ENCODE results near the gene MLN. TPM values are rescaled to one million over a fixed set of nuclear protein-coding genes. Genes with fewer than 3 reads are reported as not detected.

MLN gene
- total RNA-seq, 1 experiment from 2014 or later = not detected

GRCh38 chr6:33809594-33809993, 5.8 kb upstream of the MLN start:
- H3K36me3 ChIP-seq (ENCODE audit: control insufficient read depth in 1 of 2, insufficient read depth in 2 of 2, low read length in 2 of 2) = no peaks in the 10 kb centered on the region
- no peak overlapping the region for H3K4me3 ChIP-seq (replicated peaks in 1 of 2; ENCODE audit: low read depth in 1 of 2, low read length in 2 of 2)
- H3K9ac ChIP-seq (ENCODE audit: low read length) = no peak overlapping the region
- H3K9me2 ChIP-seq (ENCODE audit: insufficient read depth) = no peaks in the 10 kb centered on the region
- no peak overlapping the region for H3K4me2 ChIP-seq (ENCODE audit: low read length)
- ChIA-PET RAD21 (ENCODE audit: low non-redundant PET in 1 of 2, low total read pairs in 2 of 2, uncharacterized antibody in 2 of 2, unreplicated experiment in 2 of 2) (no interaction called here), POLR2A (no interaction called here), CTCF (no interaction called here)
- no peaks in the 10 kb centered on the region for H4K20me1 ChIP-seq (ENCODE audit: insufficient read depth)
- no peak for TF ChIP-seq YY1 (IDR thresholded peaks at IDR 0.05; ENCODE audit: extremely low read depth, insufficient replicate concordance, low read depth, low read length)
- DNase-seq (ENCODE audit: low read depth, low spot score) (no peak), ATAC-seq (no peak)
- H3K4me1 ChIP-seq (ENCODE audit: control insufficient read depth in 1 of 2, insufficient read depth in 2 of 2, low read length in 2 of 2) = no peaks in the 10 kb centered on the region
- no peak overlapping the region for H2AFZ ChIP-seq (ENCODE audit: low read depth, low read length, poor library complexity, severe bottlenecking)
- H3K79me2 ChIP-seq (ENCODE audit: insufficient read depth, low read length) = no peaks in the 10 kb centered on the region
- no peak overlapping the region for H3K27ac ChIP-seq (ENCODE audit: low read depth, low read length)
- H3K9me3 ChIP-seq (ENCODE audit: control insufficient read depth in 1 of 2, insufficient read depth in 1 of 2, low read depth in 1 of 2, low read length in 2 of 2) = no peaks in the 10 kb centered on the region
- peaks cover 55% of the 10 kb centered on the region for H3K27me3 ChIP-seq (ENCODE audit: insufficient read depth, low read length)
- intact Hi-C loops (cut with micrococcal nuclease) = no loop called here
- no TSS peak for BruUV-seq (replicated peaks)

- ATAC-seq (no peak), DNase-seq (ENCODE audit: low read depth, low spot score) (no peak)
- Histone ChIP-seq H4K20me1 (ENCODE audit: insufficient read depth) (no peaks in the 10 kb centered on the region), H3K9ac (ENCODE audit: low read length) (no peak overlapping the region), H3K4me1 (ENCODE audit: control insufficient read depth in 1 of 2, insufficient read depth in 2 of 2, low read length in 2 of 2) (no peaks in the 10 kb centered on the region), H3K27me3 (ENCODE audit: insufficient read depth, low read length) (peaks cover 60% of the 10 kb centered on the region), H3K79me2 (ENCODE audit: insufficient read depth, low read length) (no peaks in the 10 kb centered on the region), H3K27ac (ENCODE audit: low read depth, low read length) (no peak overlapping the region), H3K4me3 (replicated peaks in 1 of 2; ENCODE audit: low read depth in 1 of 2, low read length in 2 of 2) (no peak overlapping the region), H2AFZ (ENCODE audit: low read depth, low read length, poor library complexity, severe bottlenecking) (no peak overlapping the region), H3K9me2 (ENCODE audit: insufficient read depth) (no peaks in the 10 kb centered on the region), H3K36me3 (ENCODE audit: control insufficient read depth in 1 of 2, insufficient read depth in 2 of 2, low read length in 2 of 2) (no peaks in the 10 kb centered on the region), H3K9me3 (ENCODE audit: control insufficient read depth in 1 of 2, insufficient read depth in 1 of 2, low read depth in 1 of 2, low read length in 2 of 2) (no peaks in the 10 kb centered on the region), H3K4me2 (ENCODE audit: low read length) (no peak overlapping the region)
- ChIA-PET POLR2A (no interaction called here), CTCF (no interaction called here), RAD21 (ENCODE audit: low non-redundant PET in 1 of 2, low total read pairs in 2 of 2, uncharacterized antibody in 2 of 2, unreplicated experiment in 2 of 2) (no interaction called here)
- intact Hi-C loops (cut with micrococcal nuclease) = no loop called here
- BruUV-seq (replicated peaks) = no TSS peak
- no peak for TF ChIP-seq TCF7L2 (IDR thresholded peaks at IDR 0.05; ENCODE audit: borderline replicate concordance, extremely low read depth, insufficient read depth, insufficient read length)
- TF ChIP-seq EZH2phosphoT487 (IDR thresholded peaks at IDR 0.05; ENCODE audit: borderline replicate concordance) = no peak
- TF ChIP-seq FOSL1 (IDR thresholded peaks at IDR 0.05; ENCODE audit: low read depth) = no peak
- no peak for TF ChIP-seq YY1 (IDR thresholded peaks at IDR 0.05; ENCODE audit: extremely low read depth, insufficient replicate concordance, low read depth, low read length)
- TF ChIP-seq POLR2A (IDR thresholded peaks at IDR 0.05; ENCODE audit: borderline replicate concordance, extremely low read depth, insufficient read depth, insufficient read length) = no peak
- no peak for TF ChIP-seq ELF1 (IDR thresholded peaks at IDR 0.05; ENCODE audit: borderline replicate concordance, low read depth)
- no peak for TF ChIP-seq CTCF (IDR thresholded peaks at IDR 0.05 in 2 of 3, conservative IDR thresholded peaks at IDR 0.05 in 1 of 3; ENCODE audit: borderline replicate concordance in 1 of 3, insufficient read depth in 1 of 3, low read depth in 2 of 3, low read length in 2 of 3)
- no peak for TF ChIP-seq ZNF274 (IDR thresholded peaks at IDR 0.05; ENCODE audit: low read depth, low read length)
- no peak for TF ChIP-seq SP1 (IDR thresholded peaks at IDR 0.05; ENCODE audit: low read depth)
- TF ChIP-seq JUND (IDR thresholded peaks at IDR 0.05) = no peak
- TF ChIP-seq, protein P1, sequence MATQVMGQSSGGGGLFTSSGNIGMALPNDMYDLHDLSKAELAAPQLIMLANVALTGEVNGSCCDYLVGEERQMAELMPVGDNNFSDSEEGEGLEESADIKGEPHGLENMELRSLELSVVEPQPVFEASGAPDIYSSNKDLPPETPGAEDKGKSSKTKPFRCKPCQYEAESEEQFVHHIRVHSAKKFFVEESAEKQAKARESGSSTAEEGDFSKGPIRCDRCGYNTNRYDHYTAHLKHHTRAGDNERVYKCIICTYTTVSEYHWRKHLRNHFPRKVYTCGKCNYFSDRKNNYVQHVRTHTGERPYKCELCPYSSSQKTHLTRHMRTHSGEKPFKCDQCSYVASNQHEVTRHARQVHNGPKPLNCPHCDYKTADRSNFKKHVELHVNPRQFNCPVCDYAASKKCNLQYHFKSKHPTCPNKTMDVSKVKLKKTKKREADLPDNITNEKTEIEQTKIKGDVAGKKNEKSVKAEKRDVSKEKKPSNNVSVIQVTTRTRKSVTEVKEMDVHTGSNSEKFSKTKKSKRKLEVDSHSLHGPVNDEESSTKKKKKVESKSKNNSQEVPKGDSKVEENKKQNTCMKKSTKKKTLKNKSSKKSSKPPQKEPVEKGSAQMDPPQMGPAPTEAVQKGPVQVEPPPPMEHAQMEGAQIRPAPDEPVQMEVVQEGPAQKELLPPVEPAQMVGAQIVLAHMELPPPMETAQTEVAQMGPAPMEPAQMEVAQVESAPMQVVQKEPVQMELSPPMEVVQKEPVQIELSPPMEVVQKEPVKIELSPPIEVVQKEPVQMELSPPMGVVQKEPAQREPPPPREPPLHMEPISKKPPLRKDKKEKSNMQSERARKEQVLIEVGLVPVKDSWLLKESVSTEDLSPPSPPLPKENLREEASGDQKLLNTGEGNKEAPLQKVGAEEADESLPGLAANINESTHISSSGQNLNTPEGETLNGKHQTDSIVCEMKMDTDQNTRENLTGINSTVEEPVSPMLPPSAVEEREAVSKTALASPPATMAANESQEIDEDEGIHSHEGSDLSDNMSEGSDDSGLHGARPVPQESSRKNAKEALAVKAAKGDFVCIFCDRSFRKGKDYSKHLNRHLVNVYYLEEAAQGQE (IDR thresholded peaks at IDR 0.05; ENCODE audit: low read depth) = no peak
- no peak for TF ChIP-seq CBX3 (IDR thresholded peaks at IDR 0.05; ENCODE audit: low read depth)
Observed at GRCh38 chr6:33808641-33809180, 4.9 kb upstream of the MLN start.
